ENCODE measurements around the gene GALNTL6.
"Not testable (repeated sequence)": the region's sequence is repeated elsewhere in the genome, so short reads cannot be mapped to it uniquely, and the experiment has no call there.

The GALNTL6 gene

GRCh38 chr4:172962564-172963353 lies 1149.6 kb downstream of the GALNTL6 start:
- Histone ChIP-seq H3K36me3 (ENCODE audit: control insufficient read depth, insufficient read depth, low read length) (no peaks in the 10 kb centered on the region), H3K27me3 (ENCODE audit: control insufficient read depth, insufficient read depth, low read length) (no peaks in the 10 kb centered on the region), H3K9ac (ENCODE audit: low read depth, low read length) (no peak overlapping the region), H3K9me3 (ENCODE audit: control insufficient read depth, insufficient read depth, low read length) (no peaks in the 10 kb centered on the region), H3K4me1 (ENCODE audit: control insufficient read depth, insufficient read depth, low read length) (no peaks in the 10 kb centered on the region), H3K4me3 (ENCODE audit: low read depth, low read length) (no peak overlapping the region)

- no peaks in the 10 kb centered on the region for H3K4me1 ChIP-seq (ENCODE audit: control insufficient read depth, insufficient read depth, low read length)
- no peaks in the 10 kb centered on the region for H3K36me3 ChIP-seq (ENCODE audit: control insufficient read depth, insufficient read depth, low read length)
- no peak overlapping the region for H3K9ac ChIP-seq (ENCODE audit: low read depth, low read length)
- H3K9me3 ChIP-seq (ENCODE audit: control insufficient read depth, insufficient read depth, low read length), result no peaks in the 10 kb centered on the region
- H3K27me3 ChIP-seq (ENCODE audit: control insufficient read depth, insufficient read depth, low read length), result no peaks in the 10 kb centered on the region
- H3K4me3 ChIP-seq (ENCODE audit: low read depth, low read length), result no peak overlapping the region
These were observed 1150.5 kb downstream of the GALNTL6 start for GRCh38 chr4:172963498-172964294.

- not testable (repeated sequence) for H3K27me3 ChIP-seq (ENCODE audit: control insufficient read depth, insufficient read depth, low read length); H3K9me3 ChIP-seq (ENCODE audit: control insufficient read depth, insufficient read depth, low read length); H3K4me3 ChIP-seq (ENCODE audit: low read depth, low read length); H3K9ac ChIP-seq (ENCODE audit: low read depth, low read length); H3K4me1 ChIP-seq (ENCODE audit: control insufficient read depth, insufficient read depth, low read length); H3K36me3 ChIP-seq (ENCODE audit: control insufficient read depth, insufficient read depth, low read length)
These were observed 1157.0 kb downstream of the GALNTL6 start for GRCh38 chr4:172970189-172970588.

GRCh38 chr4:172974586-172974985 lies 1161.4 kb downstream of the GALNTL6 start:
- no peaks in the 10 kb centered on the region for H3K9me3 ChIP-seq (ENCODE audit: control insufficient read depth, insufficient read depth, low read length)
- no peaks in the 10 kb centered on the region for H3K4me1 ChIP-seq (ENCODE audit: control insufficient read depth, insufficient read depth, low read length)
- H3K27me3 ChIP-seq (ENCODE audit: control insufficient read depth, insufficient read depth, low read length), result no peaks in the 10 kb centered on the region
- no peaks in the 10 kb centered on the region for H3K36me3 ChIP-seq (ENCODE audit: control insufficient read depth, insufficient read depth, low read length)
- H3K4me3 ChIP-seq (ENCODE audit: low read depth, low read length), result no peak overlapping the region
- H3K9ac ChIP-seq (ENCODE audit: low read depth, low read length), result no peak overlapping the region

- Histone ChIP-seq H3K36me3 (ENCODE audit: control insufficient read depth, insufficient read depth, low read length) (no peaks in the 10 kb centered on the region), H3K4me1 (ENCODE audit: control insufficient read depth, insufficient read depth, low read length) (no peaks in the 10 kb centered on the region), H3K9me3 (ENCODE audit: control insufficient read depth, insufficient read depth, low read length) (no peaks in the 10 kb centered on the region), H3K9ac (ENCODE audit: low read depth, low read length) (no peak overlapping the region), H3K4me3 (ENCODE audit: low read depth, low read length) (no peak overlapping the region), H3K27me3 (ENCODE audit: control insufficient read depth, insufficient read depth, low read length) (no peaks in the 10 kb centered on the region)
These were observed 1162.5 kb downstream of the GALNTL6 start for GRCh38 chr4:172975651-172976229.

GRCh38 chr4:172977491-172978041 lies 1164.4 kb downstream of the GALNTL6 start:
- H3K36me3 ChIP-seq (ENCODE audit: control insufficient read depth, insufficient read depth, low read length); H3K27me3 ChIP-seq (ENCODE audit: control insufficient read depth, insufficient read depth, low read length); H3K9ac ChIP-seq (ENCODE audit: low read depth, low read length); H3K4me3 ChIP-seq (ENCODE audit: low read depth, low read length); H3K4me1 ChIP-seq (ENCODE audit: control insufficient read depth, insufficient read depth, low read length); H3K9me3 ChIP-seq (ENCODE audit: control insufficient read depth, insufficient read depth, low read length): not testable (repeated sequence)

GRCh38 chr4:172978848-172979247 lies 1165.6 kb downstream of the GALNTL6 start:
- no peaks in the 10 kb centered on the region for H3K36me3 ChIP-seq (ENCODE audit: control insufficient read depth, insufficient read depth, low read length)
- H3K4me3 ChIP-seq (ENCODE audit: low read depth, low read length), result no peak overlapping the region
- H3K27me3 ChIP-seq (ENCODE audit: control insufficient read depth, insufficient read depth, low read length), result no peaks in the 10 kb centered on the region
- H3K9me3 ChIP-seq (ENCODE audit: control insufficient read depth, insufficient read depth, low read length), result no peaks in the 10 kb centered on the region
- peaks cover 1% of the 10 kb centered on the region for H3K4me1 ChIP-seq (ENCODE audit: control insufficient read depth, insufficient read depth, low read length)
- no peak overlapping the region for H3K9ac ChIP-seq (ENCODE audit: low read depth, low read length)

GRCh38 chr4:172979332-172979731 lies 1166.1 kb downstream of the GALNTL6 start:
- H3K4me1 ChIP-seq (ENCODE audit: control insufficient read depth, insufficient read depth, low read length), result peaks cover 5% of the 10 kb centered on the region
- no peak overlapping the region for H3K4me3 ChIP-seq (ENCODE audit: low read depth, low read length)
- no peaks in the 10 kb centered on the region for H3K27me3 ChIP-seq (ENCODE audit: control insufficient read depth, insufficient read depth, low read length)
- no peaks in the 10 kb centered on the region for H3K9me3 ChIP-seq (ENCODE audit: control insufficient read depth, insufficient read depth, low read length)
- H3K36me3 ChIP-seq (ENCODE audit: control insufficient read depth, insufficient read depth, low read length), result no peaks in the 10 kb centered on the region
- H3K9ac ChIP-seq (ENCODE audit: low read depth, low read length), result no peak overlapping the region

- Histone ChIP-seq H3K4me1 (ENCODE audit: control insufficient read depth, insufficient read depth, low read length) (peaks cover 7% of the 10 kb centered on the region), H3K4me3 (ENCODE audit: low read depth, low read length) (no peak overlapping the region), H3K9me3 (ENCODE audit: control insufficient read depth, insufficient read depth, low read length) (no peaks in the 10 kb centered on the region), H3K36me3 (ENCODE audit: control insufficient read depth, insufficient read depth, low read length) (no peaks in the 10 kb centered on the region), H3K9ac (ENCODE audit: low read depth, low read length) (no peak overlapping the region), H3K27me3 (ENCODE audit: control insufficient read depth, insufficient read depth, low read length) (no peaks in the 10 kb centered on the region)
These were observed 1167.0 kb downstream of the GALNTL6 start for GRCh38 chr4:172980219-172980618.

- Histone ChIP-seq H3K4me1 (ENCODE audit: control insufficient read depth, insufficient read depth, low read length) (peaks cover 21% of the 10 kb centered on the region), H3K9me3 (ENCODE audit: control insufficient read depth, insufficient read depth, low read length) (no peaks in the 10 kb centered on the region), H3K36me3 (ENCODE audit: control insufficient read depth, insufficient read depth, low read length) (no peaks in the 10 kb centered on the region), H3K27me3 (ENCODE audit: control insufficient read depth, insufficient read depth, low read length) (no peaks in the 10 kb centered on the region), H3K4me3 (ENCODE audit: low read depth, low read length) (no peak overlapping the region), H3K9ac (ENCODE audit: low read depth, low read length) (no peak overlapping the region)
These were observed 1169.0 kb downstream of the GALNTL6 start for GRCh38 chr4:172982151-172982590.

- no peaks in the 10 kb centered on the region for H3K36me3 ChIP-seq (ENCODE audit: control insufficient read depth, insufficient read depth, low read length)
- no peaks in the 10 kb centered on the region for H3K27me3 ChIP-seq (ENCODE audit: control insufficient read depth, insufficient read depth, low read length)
- peaks cover 21% of the 10 kb centered on the region for H3K4me1 ChIP-seq (ENCODE audit: control insufficient read depth, insufficient read depth, low read length)
- H3K9me3 ChIP-seq (ENCODE audit: control insufficient read depth, insufficient read depth, low read length), result no peaks in the 10 kb centered on the region
- H3K4me3 ChIP-seq (ENCODE audit: low read depth, low read length), result no peak overlapping the region
- H3K9ac ChIP-seq (ENCODE audit: low read depth, low read length), result no peak overlapping the region
These were observed 1169.8 kb downstream of the GALNTL6 start for GRCh38 chr4:172983014-172983413.

Data from iPS-15b (cell line).